A673 (cell line): ENCODE results near the gene ATP8A2.

Source experiments
- EZH2 ChIP-seq: fragments of 200-600 bp; sonication (generic); IDR thresholded peaks from 2 replicates; pipeline ENCODE4 v1.6.1; 2017; ENCODE audit warnings: borderline replicate concordance, low read depth, mild to moderate bottlenecking, mixed read lengths, antibody characterized with exemption, low read length; ENCODE audit not compliant: poor library complexity, severe bottlenecking
- TF ChIP-seq, protein P1 (sequence below): fragments of 300-800, 200-600 bp; sonication (generic); conservative IDR thresholded peaks from 2 replicates; pipeline ENCODE4 v1.5.1; 2017; ENCODE audit warnings: low read depth, mild to moderate bottlenecking, antibody characterized with exemption, low read length, moderate library complexity, mixed read lengths

DNA sequence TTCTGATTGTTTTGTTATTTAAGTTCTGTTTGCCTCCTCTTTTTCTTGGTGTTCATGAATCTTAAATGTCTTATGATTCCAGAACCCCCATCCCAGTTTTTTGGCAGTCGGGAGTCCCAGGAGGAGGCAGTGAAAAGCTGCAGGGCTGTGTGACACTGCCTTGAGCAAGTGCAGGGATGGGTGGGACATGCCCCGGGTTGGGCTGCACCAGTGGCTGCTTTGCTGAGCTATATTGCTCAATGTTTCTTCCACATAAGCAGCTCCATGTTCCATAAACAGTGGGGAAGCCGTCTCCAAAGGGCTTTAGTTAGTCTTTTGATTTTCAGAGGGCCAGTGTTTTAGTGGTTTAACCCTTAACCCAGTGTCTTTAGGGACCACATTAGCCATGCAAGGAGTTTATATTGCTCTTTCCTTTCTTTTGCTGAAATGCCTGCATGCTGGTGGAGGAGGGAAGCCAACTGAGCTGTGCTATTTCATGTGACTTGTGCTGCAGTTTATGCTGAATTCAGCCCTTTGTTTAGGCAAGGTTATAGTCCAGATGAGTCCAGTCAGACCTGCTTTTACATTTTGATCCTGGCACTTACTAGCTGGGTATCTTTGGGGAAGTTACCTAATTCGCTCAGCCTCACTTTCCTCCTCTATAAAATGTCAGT is 13.1 kb downstream of the ATP8A2 start:
- TF ChIP-seq, protein P1, sequence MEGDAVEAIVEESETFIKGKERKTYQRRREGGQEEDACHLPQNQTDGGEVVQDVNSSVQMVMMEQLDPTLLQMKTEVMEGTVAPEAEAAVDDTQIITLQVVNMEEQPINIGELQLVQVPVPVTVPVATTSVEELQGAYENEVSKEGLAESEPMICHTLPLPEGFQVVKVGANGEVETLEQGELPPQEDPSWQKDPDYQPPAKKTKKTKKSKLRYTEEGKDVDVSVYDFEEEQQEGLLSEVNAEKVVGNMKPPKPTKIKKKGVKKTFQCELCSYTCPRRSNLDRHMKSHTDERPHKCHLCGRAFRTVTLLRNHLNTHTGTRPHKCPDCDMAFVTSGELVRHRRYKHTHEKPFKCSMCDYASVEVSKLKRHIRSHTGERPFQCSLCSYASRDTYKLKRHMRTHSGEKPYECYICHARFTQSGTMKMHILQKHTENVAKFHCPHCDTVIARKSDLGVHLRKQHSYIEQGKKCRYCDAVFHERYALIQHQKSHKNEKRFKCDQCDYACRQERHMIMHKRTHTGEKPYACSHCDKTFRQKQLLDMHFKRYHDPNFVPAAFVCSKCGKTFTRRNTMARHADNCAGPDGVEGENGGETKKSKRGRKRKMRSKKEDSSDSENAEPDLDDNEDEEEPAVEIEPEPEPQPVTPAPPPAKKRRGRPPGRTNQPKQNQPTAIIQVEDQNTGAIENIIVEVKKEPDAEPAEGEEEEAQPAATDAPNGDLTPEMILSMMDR = no peak
- no peak for TF ChIP-seq EZH2
